ENCODE results near the gene TMEM91.
A peak's percentile ranks its signal among the peaks of the same experiment; 100 is the strongest.

The TMEM91 gene

DNA sequence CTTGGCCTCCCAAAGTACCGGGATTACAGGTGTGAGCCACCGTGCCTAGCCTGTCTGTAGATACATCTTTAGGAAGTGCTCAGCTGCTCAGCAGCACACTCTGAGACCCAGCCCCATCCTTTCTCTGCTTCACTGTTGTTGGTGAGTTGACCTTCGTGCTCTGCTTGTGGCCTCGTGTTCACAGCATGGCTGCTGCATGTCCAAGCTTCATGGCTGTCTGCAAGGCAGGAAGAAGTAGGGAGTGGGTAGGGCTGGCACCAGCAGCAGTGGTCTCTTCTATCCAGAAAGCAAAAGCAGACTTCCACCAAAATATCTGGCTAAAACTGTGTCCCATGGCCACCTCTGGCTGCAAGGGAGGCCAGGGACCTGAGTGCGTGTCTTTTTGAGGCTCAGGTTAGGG is 36.6 kb downstream of the TMEM91 start:
- no peak for DNase-seq

DNA sequence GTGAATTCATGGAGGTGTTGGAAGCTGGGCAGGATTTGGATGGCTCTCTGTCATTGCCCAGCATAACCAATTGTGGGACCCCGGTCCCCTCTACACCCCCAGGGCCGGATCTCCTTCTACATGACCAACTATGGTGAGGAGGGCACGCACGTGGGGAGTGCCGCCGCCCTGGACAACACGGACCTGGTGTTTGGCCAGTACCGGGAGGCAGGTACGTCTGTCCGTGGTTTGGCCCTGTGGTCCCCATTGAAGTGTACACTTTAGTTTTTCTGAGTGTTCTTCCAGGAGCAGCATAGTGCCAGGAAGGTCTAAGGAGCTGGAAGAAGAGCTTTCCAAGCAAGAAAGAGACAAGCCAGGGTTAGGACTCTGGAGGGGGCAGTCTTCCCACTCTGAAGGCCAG is 37.6 kb downstream of the TMEM91 start:
- no peak for DNase-seq

DNA sequence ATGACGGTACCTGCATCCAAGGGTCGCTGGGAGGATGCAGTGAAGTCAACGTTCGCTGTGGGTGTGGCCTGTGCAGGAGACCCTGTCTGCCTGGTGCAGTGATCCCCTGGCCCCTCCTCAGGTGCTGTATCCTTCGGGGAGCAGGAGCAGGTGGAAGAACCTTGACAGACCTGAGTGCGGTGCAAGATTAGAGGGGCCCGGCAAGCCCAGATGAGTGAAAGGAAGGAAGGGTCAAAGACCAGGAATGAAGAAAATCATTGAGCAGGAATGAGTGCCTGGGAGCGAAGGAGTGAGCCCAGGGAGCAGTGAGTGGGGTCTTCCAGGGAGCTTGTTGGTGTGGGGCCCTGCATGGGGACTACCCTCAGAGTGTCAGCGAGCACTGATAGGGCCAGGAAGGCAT is 38.1 kb downstream of the TMEM91 start:
- no peak for DNase-seq

DNA sequence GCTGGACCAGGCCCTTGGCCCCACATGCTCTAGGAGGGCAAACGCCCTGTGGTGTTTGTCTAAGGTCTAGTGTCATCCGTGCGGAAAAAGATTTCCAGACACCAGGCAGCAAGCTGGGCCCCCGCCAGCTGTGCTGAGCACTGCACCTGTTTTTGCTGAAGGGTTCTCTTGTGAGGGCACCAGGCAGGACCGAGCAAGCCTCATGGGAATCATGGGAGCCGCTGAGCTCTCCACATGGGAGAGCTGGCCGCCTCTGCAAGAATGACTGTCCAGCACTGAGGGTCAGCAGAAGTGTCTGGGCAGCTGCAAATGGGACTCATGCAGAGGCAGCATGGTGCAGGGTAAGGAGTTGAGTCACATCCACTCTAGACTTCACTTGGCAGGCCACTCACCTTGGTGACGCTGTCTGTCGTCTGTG is 38.8 kb downstream of the TMEM91 start:
- no peak for DNase-seq

DNA sequence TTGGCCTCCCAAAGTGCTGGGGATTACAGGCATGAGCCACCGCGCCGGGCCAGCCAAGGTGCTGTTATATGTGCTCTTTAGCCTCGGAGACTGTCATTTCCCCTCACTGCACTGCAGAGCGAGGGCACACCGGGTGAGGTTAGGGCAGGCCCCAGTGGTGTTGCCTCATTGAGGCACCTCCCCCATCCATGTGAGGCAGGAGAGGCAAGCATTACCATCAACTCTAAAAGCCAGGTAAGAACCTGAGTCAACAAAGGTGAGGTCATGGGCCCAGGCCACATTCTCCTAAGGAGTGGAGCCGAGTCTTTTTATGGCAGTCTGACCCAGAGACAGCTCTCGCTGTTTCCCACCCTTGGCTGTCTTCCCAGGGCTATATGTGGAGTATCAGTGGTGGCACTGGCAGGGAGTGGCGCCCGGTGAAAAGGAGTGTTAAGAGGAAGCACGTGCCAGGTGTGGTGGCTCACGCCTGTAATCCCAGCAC is 39.9 kb downstream of the TMEM91 start:
- DNase-seq, result no peak

DNA sequence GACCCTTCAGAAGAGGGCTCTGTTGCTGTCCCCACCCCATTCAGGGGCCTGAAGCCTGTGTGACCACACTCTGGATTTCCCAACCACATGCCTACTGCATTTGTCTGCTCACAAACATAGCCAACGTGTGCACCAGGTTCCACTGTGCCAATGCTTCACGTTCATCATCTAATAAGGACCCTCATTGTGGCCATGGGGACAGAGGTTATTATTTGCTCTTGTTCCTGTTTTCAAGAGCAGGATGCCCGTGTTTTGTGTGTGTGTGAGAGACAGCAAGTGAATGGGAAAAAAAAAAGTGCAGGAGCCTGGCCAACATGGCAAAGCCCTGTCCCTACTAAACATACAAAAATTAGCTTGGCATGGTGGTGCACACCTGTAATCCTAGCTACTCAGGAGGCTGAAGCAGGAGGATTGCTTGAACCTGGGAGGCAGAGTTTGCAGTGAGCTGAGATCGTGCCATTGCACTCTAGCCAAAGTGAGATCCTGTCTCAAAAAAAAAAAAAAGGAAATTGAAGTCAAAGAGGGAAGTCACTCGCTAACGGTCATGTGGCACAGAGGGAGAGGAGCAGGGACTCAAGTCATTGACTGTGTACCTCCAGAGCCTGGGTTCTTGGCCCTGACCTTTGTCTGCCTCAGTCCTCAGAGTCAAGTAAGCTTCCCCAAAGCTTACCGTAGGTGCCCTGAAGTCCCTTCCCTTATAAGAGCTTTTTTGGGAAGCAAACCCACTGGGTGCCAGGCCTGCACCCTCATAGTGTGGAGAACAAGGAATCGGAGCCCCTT is 44.0 kb downstream of the TMEM91 start:
- peak; percentile 77 for DNase-seq

DNA sequence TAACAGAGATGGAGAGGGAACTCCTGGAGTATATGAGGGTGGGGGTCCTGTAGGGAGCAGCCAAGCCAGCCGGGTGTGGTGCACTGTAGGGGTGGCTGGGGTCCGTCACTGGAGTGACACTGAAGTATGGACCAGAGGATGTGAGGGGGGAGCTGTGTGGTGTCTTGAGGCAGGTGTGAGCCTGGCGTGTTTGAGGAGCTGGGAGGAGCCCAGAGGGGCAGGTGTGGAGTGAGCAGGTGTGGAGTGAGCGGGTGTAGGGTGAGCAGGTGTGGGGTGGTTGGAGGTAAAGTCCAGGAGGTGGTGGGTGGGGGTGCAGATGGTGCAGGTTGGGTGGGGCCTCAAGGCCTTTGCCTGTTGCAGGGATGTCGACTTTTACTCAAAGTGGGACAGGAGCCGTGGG is 45.0 kb downstream of the TMEM91 start:
- DNase-seq, result no peak

DNA sequence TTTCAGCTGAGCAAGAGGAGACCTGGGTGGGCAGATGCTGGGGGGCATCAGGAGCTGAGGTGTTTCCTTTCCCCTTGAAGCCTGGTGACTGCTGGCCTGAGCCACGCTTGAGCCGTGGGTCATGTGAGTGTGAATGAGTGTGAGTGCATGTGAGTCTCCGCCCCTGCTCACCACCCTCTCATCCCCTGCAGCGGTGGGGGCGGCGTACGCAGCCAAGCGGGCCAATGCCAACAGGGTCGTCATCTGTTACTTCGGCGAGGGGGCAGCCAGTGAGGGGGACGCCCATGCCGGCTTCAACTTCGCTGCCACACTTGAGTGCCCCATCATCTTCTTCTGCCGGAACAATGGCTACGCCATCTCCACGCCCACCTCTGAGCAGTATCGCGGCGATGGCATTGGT is 45.6 kb downstream of the TMEM91 start:
- DNase-seq, result no peak

DNA sequence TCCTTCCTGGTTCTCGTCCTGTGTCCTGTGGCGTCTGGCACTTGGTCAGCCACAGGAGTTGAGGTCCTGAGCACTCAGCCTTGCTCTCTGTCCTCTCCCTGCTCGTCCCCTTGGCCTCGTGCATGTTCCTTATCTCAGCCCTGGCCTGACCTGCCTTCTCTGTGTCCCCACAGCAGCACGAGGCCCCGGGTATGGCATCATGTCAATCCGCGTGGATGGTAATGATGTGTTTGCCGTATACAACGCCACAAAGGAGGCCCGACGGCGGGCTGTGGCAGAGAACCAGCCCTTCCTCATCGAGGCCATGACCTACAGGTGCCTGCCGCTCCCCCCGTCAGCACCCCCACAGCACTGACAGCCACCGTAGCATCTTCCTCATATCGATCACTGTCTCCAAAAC is 46.1 kb downstream of the TMEM91 start:
- no peak for DNase-seq

DNA sequence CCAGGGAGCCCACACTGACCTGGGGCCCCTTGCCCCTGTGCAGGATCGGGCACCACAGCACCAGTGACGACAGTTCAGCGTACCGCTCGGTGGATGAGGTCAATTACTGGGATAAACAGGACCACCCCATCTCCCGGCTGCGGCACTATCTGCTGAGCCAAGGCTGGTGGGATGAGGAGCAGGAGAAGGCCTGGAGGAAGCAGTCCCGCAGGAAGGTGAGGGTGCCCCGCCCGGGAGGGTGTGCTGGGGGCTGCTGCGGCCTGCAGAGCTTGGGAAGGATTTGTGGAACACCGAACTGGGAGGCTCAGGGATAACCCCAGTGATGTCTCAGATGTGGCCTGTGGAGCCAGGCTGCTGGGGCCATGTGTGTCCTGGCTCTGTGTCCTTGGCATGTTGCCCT is 46.6 kb downstream of the TMEM91 start:
- DNase-seq, result no peak

DNA sequence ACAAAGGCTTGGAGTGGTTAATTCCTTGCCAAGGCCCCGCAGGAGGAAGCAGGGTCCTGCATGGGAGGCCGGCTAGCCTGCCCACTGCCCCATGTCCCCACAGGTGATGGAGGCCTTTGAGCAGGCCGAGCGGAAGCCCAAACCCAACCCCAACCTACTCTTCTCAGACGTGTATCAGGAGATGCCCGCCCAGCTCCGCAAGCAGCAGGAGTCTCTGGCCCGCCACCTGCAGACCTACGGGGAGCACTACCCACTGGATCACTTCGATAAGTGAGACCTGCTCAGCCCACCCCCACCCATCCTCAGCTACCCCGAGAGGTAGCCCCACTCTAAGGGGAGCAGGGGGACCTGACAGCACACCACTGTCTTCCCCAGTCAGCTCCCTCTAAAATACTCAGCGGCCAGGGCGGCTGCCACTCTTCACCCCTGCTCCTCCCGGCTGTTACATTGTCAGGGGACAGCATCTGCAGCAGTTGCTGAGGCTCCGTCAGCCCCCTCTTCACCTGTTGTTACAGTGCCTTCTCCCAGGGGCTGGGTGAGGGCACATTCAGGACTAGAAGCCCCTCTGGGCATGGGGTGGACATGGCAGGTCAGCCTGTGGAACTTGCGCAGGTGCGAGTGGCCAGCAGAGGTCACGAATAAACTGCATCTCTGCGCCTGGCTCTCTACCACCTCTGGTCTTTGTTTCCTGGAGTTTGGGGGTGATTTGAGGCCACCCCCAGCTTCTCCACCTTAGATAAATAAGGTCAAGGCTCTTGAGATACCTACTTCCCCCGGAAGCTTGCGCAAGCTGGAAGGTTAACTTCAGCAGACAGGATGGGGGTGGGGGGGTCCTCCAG is 48.2 kb downstream of the TMEM91 start:
- DNase-seq, result peak; percentile 25

DNA sequence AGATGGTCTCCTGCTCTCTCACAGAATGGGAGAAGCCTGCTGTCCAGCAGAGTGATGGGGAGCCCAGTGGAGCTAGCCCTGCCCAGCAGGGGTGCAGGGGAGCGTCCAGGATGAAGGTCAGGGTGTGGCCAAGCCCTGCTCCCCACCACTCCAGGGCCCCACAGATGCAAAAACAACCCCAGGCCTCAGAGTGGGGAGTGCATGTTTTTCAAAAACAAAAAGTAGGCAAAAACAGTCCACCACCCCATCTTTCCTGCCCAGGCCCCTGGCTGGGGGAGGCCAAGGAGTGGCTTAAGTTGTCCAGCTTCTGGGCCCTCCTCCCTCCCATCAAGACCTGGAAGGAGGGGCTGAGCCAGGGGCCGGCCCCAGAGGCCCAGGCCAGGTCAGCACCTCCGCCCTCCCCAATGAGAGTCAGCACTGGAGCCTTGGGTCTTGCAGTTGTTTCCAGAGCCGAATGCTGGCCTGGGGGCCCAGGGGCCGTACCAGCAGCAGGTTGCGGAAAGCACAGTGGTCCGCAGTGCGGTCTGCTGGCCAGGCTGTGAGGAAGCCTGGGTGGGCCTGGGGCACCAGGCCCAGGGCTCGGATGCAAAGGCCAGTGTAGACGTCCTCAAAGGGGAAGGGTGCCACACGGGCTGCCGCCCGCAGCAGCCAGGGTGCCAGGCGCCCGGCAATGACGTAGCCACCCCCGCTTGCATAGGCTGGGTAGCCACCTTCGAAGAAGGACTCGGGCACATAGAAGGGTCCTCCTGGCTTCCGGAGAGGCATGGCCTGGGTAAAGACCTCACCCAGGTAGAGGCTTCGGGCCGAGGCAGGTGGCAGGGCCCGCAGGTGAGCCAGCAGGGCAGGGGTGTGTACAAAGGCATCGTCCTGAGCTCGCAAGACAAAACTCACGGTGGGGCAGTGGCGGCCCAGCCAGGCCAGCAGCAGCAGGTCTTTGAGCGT is 49.1 kb downstream of the TMEM91 start:
- DNase-seq, result no peak

DNA sequence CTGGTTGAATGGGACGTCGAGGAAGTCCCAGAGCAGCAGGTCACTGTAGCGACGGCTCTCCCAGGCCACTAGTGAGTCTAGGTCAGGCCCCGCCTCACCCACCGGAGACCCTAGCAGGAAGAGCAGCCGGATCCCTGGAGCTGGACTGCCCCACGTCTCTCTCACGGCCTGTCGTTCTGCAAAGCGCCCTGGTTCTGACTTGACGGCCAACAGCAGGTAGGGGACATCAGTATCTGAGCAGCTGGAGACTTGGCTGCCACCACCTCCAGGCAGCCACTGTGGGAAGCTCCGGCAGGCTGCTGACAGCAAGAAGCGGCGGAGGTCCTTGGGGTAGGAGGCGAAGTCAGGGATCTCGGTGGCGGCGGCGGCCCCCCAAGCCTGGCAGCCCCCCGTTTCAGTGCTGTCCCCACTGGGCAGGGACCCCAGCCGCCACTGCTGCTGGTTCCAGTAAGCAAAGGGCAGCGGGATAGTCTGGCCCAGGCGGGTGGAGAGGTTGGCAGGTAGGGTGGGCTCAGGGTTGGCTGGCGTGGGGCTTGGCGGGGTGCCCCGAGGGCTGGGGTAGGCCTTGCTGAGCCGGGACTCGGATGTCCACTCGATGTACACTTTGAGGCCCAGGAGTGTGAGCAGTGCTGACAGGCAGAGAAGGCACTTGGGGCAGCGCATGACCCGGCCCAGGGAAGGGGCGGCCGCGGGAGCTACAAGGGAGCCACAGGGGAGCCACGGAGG is 49.9 kb downstream of the TMEM91 start:
- no peak for DNase-seq

DNA sequence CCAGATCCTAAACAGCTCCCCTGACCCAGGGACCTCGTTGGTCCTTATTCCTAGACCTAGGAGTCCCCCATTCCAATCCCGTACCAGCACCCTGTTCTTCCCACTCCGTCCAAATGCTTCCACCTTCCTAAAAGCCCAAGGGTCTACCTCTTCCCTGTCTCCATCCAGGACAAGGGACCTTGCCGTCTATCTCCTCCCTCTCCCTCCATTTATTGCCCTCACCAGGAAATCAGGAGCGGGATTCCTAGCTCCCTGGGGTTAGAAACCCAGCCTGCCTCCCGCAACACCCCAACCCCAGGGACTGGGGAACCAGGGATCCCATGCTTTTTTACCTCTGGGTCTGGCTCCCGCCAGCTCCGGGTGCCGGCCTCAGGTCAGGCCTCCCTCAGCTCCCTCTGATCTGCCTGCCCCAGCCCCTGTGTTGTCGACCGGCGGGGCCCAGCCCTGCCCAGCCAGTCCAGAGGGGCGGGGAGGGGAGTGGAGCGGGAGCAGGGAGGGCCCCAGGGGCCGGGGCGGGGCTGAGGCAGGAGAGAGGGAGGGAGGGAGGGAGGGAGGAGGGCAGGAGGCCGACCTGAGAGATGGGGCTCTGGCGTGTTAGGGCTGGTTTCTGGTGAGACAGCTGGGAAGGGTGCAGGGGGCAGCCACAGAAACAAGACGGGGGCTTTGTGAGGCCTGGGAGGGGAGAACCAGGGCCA is 50.8 kb downstream of the TMEM91 start, which contains the start of gene B3GNT8:
B3GNT8 (minus strand) TSS at position 423 of the 695 bp plus-strand sequence. CDS start 596 bp downstream, outside the sequence.
- peak; percentile 76 for DNase-seq

DNA sequence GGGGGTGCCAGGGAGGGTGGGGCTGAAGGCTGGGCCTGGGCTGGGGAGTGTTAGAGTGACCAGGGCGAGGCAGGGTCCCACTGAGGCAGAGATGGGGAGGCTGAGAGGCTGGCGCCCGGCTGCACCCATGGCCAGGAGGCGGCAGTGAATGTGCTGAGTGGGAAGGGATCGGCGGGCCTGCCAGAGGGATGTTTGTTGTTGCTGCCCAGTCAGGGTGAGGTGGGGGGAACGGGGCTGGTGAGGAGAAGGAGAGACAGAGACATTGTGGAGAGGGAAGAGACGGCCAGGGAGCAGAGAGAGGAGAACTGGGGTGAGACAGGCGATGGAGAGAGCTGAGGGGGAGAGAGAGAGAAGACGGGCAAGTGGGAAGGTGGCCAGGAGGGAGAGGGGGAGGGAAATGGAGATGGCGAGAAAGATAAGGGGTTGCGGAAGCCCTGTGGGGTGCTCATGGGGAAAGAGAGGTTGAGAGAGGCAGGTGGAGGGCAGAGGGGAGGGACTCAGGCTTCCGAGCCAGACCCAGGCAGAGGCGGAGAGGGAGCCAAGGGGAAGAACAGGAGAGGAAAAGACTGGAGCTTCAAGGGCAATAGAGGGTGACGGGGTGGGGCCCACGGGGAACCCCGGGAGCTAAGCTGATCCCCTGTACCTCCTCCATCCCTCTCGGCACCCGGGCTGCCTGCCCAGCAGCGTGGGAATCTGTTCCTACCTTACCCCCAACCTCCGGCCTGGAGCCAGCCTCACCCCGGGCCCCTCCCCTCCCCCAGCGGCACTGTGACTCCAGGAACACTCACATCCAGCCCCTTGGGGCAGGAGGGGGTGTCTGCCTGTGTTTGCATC is 51.5 kb downstream of the TMEM91 start:
- DNase-seq, result peak; percentile 90

DNA sequence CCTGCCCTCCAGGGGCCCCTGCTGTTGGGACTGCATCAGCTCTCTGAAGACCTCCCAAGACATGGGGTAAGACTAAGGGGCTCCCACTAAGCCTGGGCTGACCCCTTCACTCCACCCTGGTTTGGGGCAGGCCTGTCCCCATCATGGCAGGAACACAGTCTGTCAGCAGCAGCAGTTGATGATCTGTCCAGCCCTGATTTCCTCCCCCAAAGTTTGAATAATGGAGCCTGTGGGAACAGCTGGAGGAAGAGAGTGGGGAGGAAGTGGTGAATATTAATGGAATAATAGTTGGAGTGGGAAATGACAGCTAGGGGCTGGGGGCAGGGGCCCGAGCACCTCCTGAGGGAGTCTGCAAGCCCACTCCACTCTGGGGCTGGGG is 52.1 kb downstream of the TMEM91 start:
- DNase-seq, result no peak

DNA sequence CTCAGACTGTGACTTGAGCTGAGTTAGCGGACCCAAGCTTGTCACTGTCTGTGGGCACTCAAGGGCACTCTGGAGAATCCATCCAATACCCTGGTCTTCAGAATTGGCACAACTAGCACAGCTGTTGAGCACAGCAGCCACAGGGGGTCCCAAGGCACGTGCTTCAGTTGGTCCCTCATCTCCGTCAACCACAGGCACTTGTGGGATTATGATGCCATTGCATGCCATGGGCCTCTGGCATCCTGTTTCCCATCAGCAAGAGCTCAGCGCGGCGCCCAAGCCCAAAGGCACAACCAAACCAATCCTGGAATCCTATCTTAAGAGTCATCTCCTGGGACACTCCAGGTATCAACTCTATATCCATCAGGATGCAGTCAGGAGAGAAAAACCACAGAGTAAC is 54.6 kb downstream of the TMEM91 start:
- DNase-seq, result no peak

DNA sequence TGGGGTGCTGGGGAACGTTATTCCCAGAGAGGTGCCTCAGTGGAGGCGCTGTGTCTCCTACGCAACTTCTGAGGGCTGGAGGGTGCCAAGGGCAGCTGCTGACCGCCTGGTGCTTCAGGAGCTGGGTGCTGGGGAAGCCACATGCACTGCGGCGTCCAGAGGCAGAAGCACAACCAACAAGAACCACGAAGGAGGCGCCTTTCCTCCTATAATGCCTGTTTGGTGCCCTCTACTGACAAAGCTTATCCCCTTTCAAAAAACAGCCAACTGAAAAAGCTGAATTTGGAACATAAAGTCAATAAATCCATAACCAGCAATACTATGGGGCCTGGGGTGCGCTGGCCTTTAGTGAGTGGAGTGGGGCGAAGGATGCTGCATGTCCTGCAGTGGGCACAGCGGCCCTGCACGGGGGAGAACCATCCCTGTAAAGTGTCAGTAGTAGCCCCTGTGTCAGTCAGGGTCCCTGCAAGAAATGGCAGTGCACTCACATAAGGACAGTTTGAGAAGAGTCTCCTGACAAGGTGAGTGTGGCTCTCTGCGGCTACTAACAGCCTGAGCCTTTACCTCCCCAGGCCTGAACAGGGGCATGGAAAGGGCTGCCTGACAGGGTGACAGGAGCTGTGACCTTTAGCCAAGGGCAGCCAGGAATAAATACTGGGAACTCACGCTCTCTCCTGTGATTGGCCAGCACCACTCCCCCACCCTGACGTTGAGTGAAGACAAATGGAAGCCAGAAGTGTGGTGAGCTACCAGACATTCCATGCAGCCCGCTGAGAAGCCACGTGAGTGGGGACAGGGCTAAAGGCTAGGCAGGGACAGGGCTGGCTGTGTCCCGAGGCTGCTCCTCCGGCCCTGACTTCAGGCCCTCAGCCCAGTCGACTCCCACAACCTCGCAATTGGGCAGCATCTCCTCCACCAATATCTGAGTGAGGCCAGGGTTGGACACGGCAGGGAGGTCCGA is 55.4 kb downstream of the TMEM91 start:
- peak; percentile 46 for DNase-seq

DNA sequence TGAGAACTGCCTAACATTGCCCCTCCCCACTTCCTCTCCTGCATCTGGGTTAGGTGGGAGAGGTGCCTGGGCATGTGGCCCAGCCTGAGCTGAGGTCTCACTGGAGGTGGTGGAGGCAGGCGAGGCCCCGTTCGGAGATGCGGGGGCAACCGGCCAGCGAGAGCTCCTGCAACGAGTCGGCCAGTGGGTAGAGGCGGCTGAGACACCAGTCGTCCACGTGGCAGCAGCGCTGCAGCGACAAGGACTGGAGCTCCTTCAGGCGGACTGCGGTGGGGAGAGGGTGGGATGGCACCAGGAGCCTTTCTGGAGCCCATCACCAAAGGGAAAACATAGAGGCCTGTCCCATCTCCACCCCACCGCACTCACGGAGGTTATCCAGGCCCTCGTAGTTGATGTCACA is 56.8 kb downstream of the TMEM91 start:
- DNase-seq, result no peak
